ENCODE data around the gene CA4. TPM values are rescaled to one million over a fixed set of nuclear protein-coding genes. Genes with fewer than 3 reads are reported as not detected.
"Not testable (repeated sequence)": the region's sequence is repeated elsewhere in the genome, so short reads cannot be mapped to it uniquely, and the experiment has no call there.

CA4 gene
- total and polyA plus RNA-seq, 9 of the 15 experiments (the other 6 are each of a cell fraction or from before 2014, with no cell fraction given), result 0.13 TPM; not detected in 7

- BruUV-seq (replicated peaks); POLR2A ChIA-PET; H3K9me1 ChIP-seq (ENCODE audit: control insufficient read depth, insufficient read depth, low read length); H3K27ac ChIP-seq (ENCODE audit: extremely low read depth, low read depth, low read length); H3K9me3 ChIP-seq (replicated peaks; ENCODE audit: control insufficient read depth, insufficient read depth, low read depth, low read length); H3K4me1 ChIP-seq (replicated peaks in 1 of 2; ENCODE audit: control insufficient read depth in 2 of 2, insufficient read depth in 2 of 2, low read length in 2 of 2); CTCF ChIA-PET (ENCODE audit: low intra/inter-chr PET ratio); intact Hi-C loops (cut with micrococcal nuclease); DNase-seq (ENCODE audit: extremely low read depth in 1 of 4, low spot score in 3 of 4); H3K79me2 ChIP-seq (ENCODE audit: control insufficient read depth, insufficient read depth, low read length); H3K4me2 ChIP-seq (ENCODE audit: insufficient read depth, low read length); H4K20me1 ChIP-seq (replicated peaks; ENCODE audit: control insufficient read depth, insufficient read depth, low read length); H2AFZ ChIP-seq (ENCODE audit: low read depth, low read length); H3K4me3 ChIP-seq; FAIRE-seq; H3K36me3 ChIP-seq (ENCODE audit: control insufficient read depth, insufficient read depth, low read length); H3K27me3 ChIP-seq (ENCODE audit: control insufficient read depth in 2 of 2, insufficient read depth in 2 of 2, low read length in 2 of 2); H3K9ac ChIP-seq (ENCODE audit: insufficient read depth in 1 of 2, low read depth in 2 of 2, low read length in 2 of 2): not testable (repeated sequence)
- peak; percentile 71 for ATAC-seq
- WGBS (ENCODE audit: insufficient coverage, low coverage, missing lambda C conversion rate), result no CpG with 5 or more reads among the region's 14 CpGs
- in situ Hi-C loops (cut with MboI), result loop anchor here (10.0 kb wide), 1 partner anchor 81 kb away; no protein-coding TSS in a partner anchor
These were observed 33.6 kb upstream of the CA4 start for GRCh38 chr17:60116196-60116595.

GRCh38 chr17:60119162-60119561 is 30.6 kb upstream of the CA4 start:
- H3K4me2 ChIP-seq (ENCODE audit: insufficient read depth, low read length); H3K9me3 ChIP-seq (replicated peaks; ENCODE audit: control insufficient read depth, insufficient read depth, low read depth, low read length); H3K9ac ChIP-seq (ENCODE audit: insufficient read depth in 1 of 2, low read depth in 2 of 2, low read length in 2 of 2); POLR2A ChIA-PET; BruUV-seq (replicated peaks); CTCF ChIA-PET (ENCODE audit: low intra/inter-chr PET ratio); DNase-seq (ENCODE audit: extremely low read depth in 1 of 4, low spot score in 3 of 4); H3K9me1 ChIP-seq (ENCODE audit: control insufficient read depth, insufficient read depth, low read length); H3K27me3 ChIP-seq (ENCODE audit: control insufficient read depth in 2 of 2, insufficient read depth in 2 of 2, low read length in 2 of 2); H3K36me3 ChIP-seq (ENCODE audit: control insufficient read depth, insufficient read depth, low read length); intact Hi-C loops (cut with micrococcal nuclease); H3K4me1 ChIP-seq (replicated peaks in 1 of 2; ENCODE audit: control insufficient read depth in 2 of 2, insufficient read depth in 2 of 2, low read length in 2 of 2); H3K4me3 ChIP-seq; H3K27ac ChIP-seq (ENCODE audit: extremely low read depth, low read depth, low read length); H4K20me1 ChIP-seq (replicated peaks; ENCODE audit: control insufficient read depth, insufficient read depth, low read length); H2AFZ ChIP-seq (ENCODE audit: low read depth, low read length); H3K79me2 ChIP-seq (ENCODE audit: control insufficient read depth, insufficient read depth, low read length); FAIRE-seq: not testable (repeated sequence)
- ATAC-seq, result peak; percentile 31
- WGBS (ENCODE audit: insufficient coverage, low coverage, missing lambda C conversion rate), result no CpG with 5 or more reads among the region's 15 CpGs
- in situ Hi-C loops (cut with MboI), result loop anchor here (10.0 kb wide), 1 partner anchor 84 kb away; no protein-coding TSS in a partner anchor

DNA sequence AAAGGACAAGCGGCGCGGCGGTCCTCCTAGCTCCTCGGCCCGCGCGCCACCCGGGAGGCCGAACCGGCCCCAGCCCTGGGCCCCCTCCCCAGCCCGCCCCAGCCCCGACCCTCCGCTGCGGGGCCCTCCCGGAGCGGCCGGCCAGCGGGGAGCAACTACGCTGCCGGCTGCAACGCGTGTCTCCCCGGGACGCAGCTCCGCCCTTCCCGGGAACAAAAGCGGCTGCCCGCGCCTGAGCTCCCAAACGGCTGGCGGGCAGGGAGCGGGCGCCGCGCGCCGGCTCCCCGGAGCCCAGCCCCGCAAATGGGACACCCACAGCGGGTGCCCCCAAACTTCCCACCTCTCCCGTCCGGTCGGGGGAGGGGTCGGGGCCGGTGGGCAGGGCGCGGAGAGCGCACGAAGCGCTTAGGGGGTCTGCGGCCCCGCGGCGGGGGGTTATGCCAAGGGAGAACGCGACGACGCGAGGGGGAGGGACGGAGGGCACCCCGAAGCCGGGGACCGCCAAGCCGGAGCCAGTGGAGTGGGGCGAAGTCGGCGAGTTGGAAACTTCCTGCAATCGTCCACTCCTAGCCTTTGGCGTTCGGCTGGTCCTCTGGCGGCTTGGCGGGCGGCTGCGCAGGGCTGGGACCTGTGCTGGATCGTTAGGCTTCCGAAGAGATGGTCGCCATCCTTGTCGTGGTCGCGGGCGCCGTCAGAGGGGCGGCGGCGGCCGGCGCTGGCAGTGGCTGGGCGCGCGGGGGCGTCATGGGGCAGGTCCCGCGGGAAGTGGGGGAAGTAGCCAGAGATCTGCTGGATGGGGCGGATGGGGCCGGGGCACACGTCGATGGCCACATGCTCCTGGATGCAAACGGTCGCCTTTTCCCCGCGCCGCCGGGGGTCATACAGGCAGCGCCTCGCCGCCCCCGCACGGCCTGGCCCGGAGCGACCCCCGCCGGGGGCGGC is 29.7 kb upstream of the CA4 start:
- H3K79me2 ChIP-seq (ENCODE audit: control insufficient read depth, insufficient read depth, low read length); H3K36me3 ChIP-seq (ENCODE audit: control insufficient read depth, insufficient read depth, low read length); H3K4me1 ChIP-seq (replicated peaks in 1 of 2; ENCODE audit: control insufficient read depth in 2 of 2, insufficient read depth in 2 of 2, low read length in 2 of 2); intact Hi-C loops (cut with micrococcal nuclease); H3K27ac ChIP-seq (ENCODE audit: extremely low read depth, low read depth, low read length); FAIRE-seq; BruUV-seq (replicated peaks); H3K9me3 ChIP-seq (replicated peaks; ENCODE audit: control insufficient read depth, insufficient read depth, low read depth, low read length); H3K27me3 ChIP-seq (ENCODE audit: control insufficient read depth in 2 of 2, insufficient read depth in 2 of 2, low read length in 2 of 2); H3K9me1 ChIP-seq (ENCODE audit: control insufficient read depth, insufficient read depth, low read length); H2AFZ ChIP-seq (ENCODE audit: low read depth, low read length); H3K4me2 ChIP-seq (ENCODE audit: insufficient read depth, low read length); DNase-seq (ENCODE audit: extremely low read depth in 1 of 4, low spot score in 3 of 4); CTCF ChIA-PET (ENCODE audit: low intra/inter-chr PET ratio); H4K20me1 ChIP-seq (replicated peaks; ENCODE audit: control insufficient read depth, insufficient read depth, low read length); H3K4me3 ChIP-seq; POLR2A ChIA-PET; H3K9ac ChIP-seq (ENCODE audit: insufficient read depth in 1 of 2, low read depth in 2 of 2, low read length in 2 of 2): not testable (repeated sequence)
- in situ Hi-C loops (cut with MboI), result loop anchor here (10.0 kb wide), 1 partner anchor 85 kb away; no protein-coding TSS in a partner anchor
- peak; percentile 62 for ATAC-seq
- no CpG with 5 or more reads among the region's 114 CpGs for WGBS (ENCODE audit: insufficient coverage, low coverage, missing lambda C conversion rate)
